Measurements from ENCODE around the gene HPN. TPM values are rescaled to one million over a fixed set of nuclear protein-coding genes. Genes with fewer than 3 reads are reported as not detected.

Gene HPN
- total and polyA plus RNA-seq, 10 donors = 0.86 to 4.3 (median 2.2) TPM

DNA sequence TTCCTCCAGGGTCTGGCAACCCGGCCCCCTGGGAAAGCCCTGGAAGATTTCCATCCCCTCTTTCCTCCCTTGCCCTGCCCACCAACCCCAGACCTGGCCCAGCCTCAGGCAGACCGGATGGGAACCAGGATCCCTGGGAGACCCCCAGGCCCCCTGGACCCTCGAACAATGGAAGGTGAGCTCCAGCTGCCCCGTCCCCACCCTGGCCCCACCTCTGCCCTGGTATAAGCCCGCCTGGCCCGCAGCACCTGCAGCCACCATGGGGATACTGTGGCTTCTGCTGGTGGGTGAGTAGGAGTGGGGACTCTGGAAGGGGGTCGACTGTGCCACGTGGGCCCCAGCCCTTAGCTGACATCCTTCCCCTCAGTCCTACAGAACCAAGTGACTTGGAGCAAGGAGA, 32.4 kb downstream of the HPN start:
- intact Hi-C loops (cut with DNase I; ENCODE audit: low total_unique reads) = no loop called here
- TF ChIP-seq POLR2AphosphoS5 (IDR thresholded peaks at IDR 0.05) = no peak
- TF ChIP-seq, protein P1, sequence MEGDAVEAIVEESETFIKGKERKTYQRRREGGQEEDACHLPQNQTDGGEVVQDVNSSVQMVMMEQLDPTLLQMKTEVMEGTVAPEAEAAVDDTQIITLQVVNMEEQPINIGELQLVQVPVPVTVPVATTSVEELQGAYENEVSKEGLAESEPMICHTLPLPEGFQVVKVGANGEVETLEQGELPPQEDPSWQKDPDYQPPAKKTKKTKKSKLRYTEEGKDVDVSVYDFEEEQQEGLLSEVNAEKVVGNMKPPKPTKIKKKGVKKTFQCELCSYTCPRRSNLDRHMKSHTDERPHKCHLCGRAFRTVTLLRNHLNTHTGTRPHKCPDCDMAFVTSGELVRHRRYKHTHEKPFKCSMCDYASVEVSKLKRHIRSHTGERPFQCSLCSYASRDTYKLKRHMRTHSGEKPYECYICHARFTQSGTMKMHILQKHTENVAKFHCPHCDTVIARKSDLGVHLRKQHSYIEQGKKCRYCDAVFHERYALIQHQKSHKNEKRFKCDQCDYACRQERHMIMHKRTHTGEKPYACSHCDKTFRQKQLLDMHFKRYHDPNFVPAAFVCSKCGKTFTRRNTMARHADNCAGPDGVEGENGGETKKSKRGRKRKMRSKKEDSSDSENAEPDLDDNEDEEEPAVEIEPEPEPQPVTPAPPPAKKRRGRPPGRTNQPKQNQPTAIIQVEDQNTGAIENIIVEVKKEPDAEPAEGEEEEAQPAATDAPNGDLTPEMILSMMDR (IDR thresholded peaks at IDR 0.05 in 8 of 11, conservative IDR thresholded peaks at IDR 0.05 in 3 of 11) = no peak
- peaks cover 0 to 11% (median 8%) of the 10 kb centered on the region in 8 donors for H3K9me3 ChIP-seq
- no peak overlapping the region for H3K27ac ChIP-seq
- H3K4me3 ChIP-seq = no peak overlapping the region
- 63 to 82% (median 77%) methylated on average over 6 to 8 of the region's 8 CpGs for WGBS, 5 donors
- DNase-seq = no peak
- no peaks in the 10 kb centered on the region for H3K27me3 ChIP-seq (replicated peaks in 1 of 7)
- no peaks in the 10 kb centered on the region for H3K36me3 ChIP-seq
- peaks cover 0 to 15% (median 0%) of the 10 kb centered on the region in 6 donors for H3K4me1 ChIP-seq

DNA sequence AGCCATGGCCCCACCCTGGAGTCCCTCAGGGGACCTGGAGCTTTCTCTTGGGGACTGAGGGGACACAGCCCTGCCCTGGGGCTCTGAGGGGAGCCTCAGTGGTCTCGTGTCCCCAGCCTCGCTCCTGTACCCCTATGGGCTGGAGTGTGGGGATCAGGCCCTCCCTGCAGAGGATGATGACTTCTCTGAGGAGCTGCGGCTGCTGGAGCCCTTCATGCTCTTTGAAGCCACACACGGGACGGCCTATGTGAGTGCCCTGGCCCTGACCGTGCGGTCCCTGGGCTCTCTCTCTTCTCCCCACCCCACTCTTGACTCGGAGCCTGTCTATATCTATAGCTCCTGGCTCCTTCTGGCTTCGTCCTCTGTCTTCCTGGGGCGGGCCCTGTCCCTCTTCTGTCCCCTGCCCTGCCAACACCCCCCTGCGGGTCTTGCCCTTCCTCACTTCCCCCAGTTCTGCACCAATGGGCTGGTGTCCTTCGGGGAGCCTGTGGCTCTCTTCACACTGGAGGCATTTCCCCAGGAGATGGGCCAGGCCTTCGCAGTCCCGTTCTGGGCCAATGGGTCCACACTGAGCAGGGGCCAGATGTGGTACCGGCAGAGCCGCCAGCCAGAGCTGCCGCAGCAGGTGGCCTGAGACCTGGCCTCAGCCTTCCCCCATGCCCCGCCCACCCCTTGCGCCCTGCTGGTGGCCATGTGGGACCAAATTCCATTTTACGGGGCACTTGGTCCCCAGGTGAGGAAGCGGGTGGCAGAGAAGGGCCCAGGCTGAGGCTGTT, 33.1 kb downstream of the HPN start:
- intact Hi-C loops (cut with DNase I; ENCODE audit: low total_unique reads) = no loop called here
- Histone ChIP-seq H3K4me3 (no peak overlapping the region), H3K9me3 (peaks cover 0 to 11% (median 8%) of the 10 kb centered on the region in 8 donors), H3K36me3 (no peaks in the 10 kb centered on the region), H3K27me3 (replicated peaks in 1 of 7) (no peaks in the 10 kb centered on the region), H3K4me1 (peaks cover 0 to 10% (median 0%) of the 10 kb centered on the region in 6 donors), H3K27ac (no peak overlapping the region)
- DNase-seq = no peak
- 72 to 85% (median 83%) methylated on average over 15 to 21 of the region's 21 CpGs for WGBS, 5 donors
- TF ChIP-seq POLR2AphosphoS5 (IDR thresholded peaks at IDR 0.05) (no peak), POLR2A (IDR thresholded peaks at IDR 0.05) (no peak)
- TF ChIP-seq, protein P1 (IDR thresholded peaks at IDR 0.05 in 8 of 11, conservative IDR thresholded peaks at IDR 0.05 in 3 of 11) = no peak

DNA sequence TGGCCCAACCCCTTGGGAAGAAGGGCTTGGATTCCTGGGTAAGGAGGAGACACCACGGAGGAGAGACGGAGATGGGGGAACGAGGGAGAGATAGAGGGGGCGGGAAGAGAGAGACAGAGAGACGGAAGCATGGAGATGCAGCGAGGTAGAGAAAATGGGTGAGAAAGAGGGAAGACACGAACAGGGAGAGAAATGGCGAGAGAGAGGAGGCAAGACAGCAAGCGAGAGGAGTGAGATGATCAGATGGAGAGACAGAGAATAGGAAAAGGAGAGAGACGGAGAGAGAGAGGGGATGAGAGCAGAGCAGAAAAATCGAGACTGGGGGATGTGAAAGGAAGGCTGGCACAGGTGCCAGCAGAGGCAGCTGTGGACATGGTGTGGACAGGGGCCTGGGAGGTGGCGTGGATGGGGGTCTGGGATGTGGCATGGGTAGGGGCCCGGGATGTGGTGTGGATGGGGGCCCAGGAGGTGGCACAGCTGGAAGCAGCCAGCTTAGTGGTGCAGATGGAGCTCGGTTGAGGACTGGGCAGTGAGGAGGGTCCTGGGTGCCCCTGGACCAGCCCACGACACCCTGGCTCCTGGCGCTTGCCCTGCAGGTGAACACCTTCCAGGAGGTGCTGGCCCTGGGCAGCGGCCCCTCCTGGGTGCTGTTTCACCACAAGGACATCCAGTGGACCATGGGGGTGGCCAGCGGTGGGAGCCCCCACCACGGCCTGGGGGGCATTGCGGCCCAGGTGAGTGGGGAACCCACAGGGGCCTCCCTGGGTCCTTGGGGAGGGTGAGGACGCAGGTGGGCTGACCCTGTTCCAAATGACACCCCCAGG, 33.9 kb downstream of the HPN start:
- WGBS, 5 donors = 86 to 93% (median 89%) methylated on average over 19 to 21 of the region's 21 CpGs
- no peak overlapping the region for H3K27ac ChIP-seq
- intact Hi-C loops (cut with DNase I; ENCODE audit: low total_unique reads) = no loop called here
- H3K36me3 ChIP-seq = no peaks in the 10 kb centered on the region
- peaks cover 0 to 7% (median 5%) of the 10 kb centered on the region in 8 donors for H3K9me3 ChIP-seq
- peaks cover 0 to 9% (median 0%) of the 10 kb centered on the region in 6 donors for H3K4me1 ChIP-seq
- no peak overlapping the region for H3K4me3 ChIP-seq
- H3K27me3 ChIP-seq (replicated peaks in 1 of 7) = no peaks in the 10 kb centered on the region
- no peak for DNase-seq
- TF ChIP-seq POLR2AphosphoS5 (IDR thresholded peaks at IDR 0.05) = no peak
- TF ChIP-seq, protein P1 (IDR thresholded peaks at IDR 0.05 in 8 of 11, conservative IDR thresholded peaks at IDR 0.05 in 3 of 11) = no peak
- TF ChIP-seq POLR2A (IDR thresholded peaks at IDR 0.05) = no peak

DNA sequence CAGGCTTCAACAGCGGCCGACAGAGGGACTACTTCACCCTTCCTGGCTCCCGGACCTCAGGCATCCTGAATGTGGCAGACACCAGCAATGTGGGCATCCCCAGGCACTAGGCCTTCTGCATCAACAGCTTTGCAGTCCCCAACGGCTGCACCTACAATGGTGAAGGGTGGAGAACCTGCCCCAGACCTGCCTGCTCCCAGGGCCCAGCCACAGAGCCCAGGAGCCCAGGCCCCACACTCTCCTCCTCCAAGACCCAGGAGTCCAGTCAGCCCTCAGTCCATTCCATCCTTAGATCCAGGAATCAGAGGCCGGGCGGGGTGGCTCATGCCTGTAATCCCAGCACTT, 34.5 kb downstream of the HPN start:
- 78 to 93% (median 84%) methylated on average over 3 to 6 of the region's 6 CpGs for WGBS, 5 donors
- Histone ChIP-seq H3K27me3 (replicated peaks in 1 of 7) (no peaks in the 10 kb centered on the region), H3K4me1 (peaks cover 0 to 9% (median 0%) of the 10 kb centered on the region in 6 donors), H3K27ac (no peak overlapping the region), H3K4me3 (no peak overlapping the region), H3K9me3 (peaks cover 0 to 1% (median 0%) of the 10 kb centered on the region in 8 donors), H3K36me3 (no peaks in the 10 kb centered on the region)
- intact Hi-C loops (cut with DNase I; ENCODE audit: low total_unique reads) = no loop called here
- no peak for DNase-seq
- TF ChIP-seq POLR2AphosphoS5 (IDR thresholded peaks at IDR 0.05) = no peak
- TF ChIP-seq, protein P1 (IDR thresholded peaks at IDR 0.05 in 8 of 11, conservative IDR thresholded peaks at IDR 0.05 in 3 of 11) = no peak
- TF ChIP-seq POLR2A (IDR thresholded peaks at IDR 0.05) = no peak
